ENCODE data around the gene SBF2. TPM values are rescaled to one million over a fixed set of nuclear protein-coding genes. Genes with fewer than 3 reads are reported as not detected.

Gene SBF2
- total and polyA plus RNA-seq, 2 of the 13 experiments (the other 11 are each of a cell fraction or from before 2014, with no cell fraction given): 24.0 to 45.8 TPM

DNA sequence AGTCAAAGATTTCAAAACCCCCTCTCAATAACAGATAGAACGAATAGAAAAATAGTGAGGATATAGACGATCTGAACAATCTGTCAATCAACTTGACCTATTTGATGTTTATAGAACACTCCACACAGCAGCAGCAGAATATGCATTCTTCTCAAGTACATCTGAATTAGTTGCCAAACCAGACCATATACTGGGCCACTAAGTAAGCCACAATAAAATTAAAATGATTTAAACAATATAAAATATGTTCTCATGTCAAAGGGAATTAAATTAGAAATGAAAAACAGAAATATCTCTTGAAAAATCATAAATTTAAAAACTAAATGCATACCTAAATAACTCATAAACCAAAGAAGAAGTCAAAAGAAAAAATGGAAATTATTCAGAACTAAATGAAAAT is 229.2 kb downstream of the SBF2 start:
- no peak overlapping the region for H3K9ac ChIP-seq (ENCODE audit: insufficient read depth, low read depth, low read length)
- ATAC-seq (no peak), DNase-seq (ENCODE audit: low spot score) (no peak), FAIRE-seq (no peak)
- POLR2A ChIA-PET: no interaction called here
- intact Hi-C loops (cut with micrococcal nuclease; ENCODE audit: unreplicated experiment) (no loop called here), in situ Hi-C loops (cut with HindIII; ENCODE audit: extremely low pct_ligation_motif_present, low pct_unique_long_range_greater_than_20kb) (no loop called here)
- no peak overlapping the region for H3K4me3 ChIP-seq (replicated peaks in 1 of 3; ENCODE audit: insufficient read depth in 1 of 3, low read depth in 2 of 3, low read length in 3 of 3)
- WGBS (ENCODE audit: low lambda C conversion rate): 94% methylated on average over 2 of the region's 2 CpGs
- CTCF ChIA-PET (ENCODE audit: low intra/inter-chr PET ratio, low total read pairs): no interaction called here
- no peaks in the 10 kb centered on the region for H4K20me1 ChIP-seq (ENCODE audit: insufficient read depth, low read length)
- peaks cover 6% of the 10 kb centered on the region; the same call in 1 of the 2 replicates for H3K9me3 ChIP-seq (ENCODE audit: low read length)
- no peaks in the 10 kb centered on the region for H3K36me3 ChIP-seq (replicated peaks in 1 of 2; ENCODE audit: control insufficient read depth in 1 of 2, insufficient read depth in 2 of 2, low read length in 2 of 2)
- no peak overlapping the region for H3K4me2 ChIP-seq (ENCODE audit: low read depth, low read length)
- no peak overlapping the region for H3K27ac ChIP-seq (ENCODE audit: extremely low read length, insufficient read depth, low read length)
- TF ChIP-seq, protein P1, sequence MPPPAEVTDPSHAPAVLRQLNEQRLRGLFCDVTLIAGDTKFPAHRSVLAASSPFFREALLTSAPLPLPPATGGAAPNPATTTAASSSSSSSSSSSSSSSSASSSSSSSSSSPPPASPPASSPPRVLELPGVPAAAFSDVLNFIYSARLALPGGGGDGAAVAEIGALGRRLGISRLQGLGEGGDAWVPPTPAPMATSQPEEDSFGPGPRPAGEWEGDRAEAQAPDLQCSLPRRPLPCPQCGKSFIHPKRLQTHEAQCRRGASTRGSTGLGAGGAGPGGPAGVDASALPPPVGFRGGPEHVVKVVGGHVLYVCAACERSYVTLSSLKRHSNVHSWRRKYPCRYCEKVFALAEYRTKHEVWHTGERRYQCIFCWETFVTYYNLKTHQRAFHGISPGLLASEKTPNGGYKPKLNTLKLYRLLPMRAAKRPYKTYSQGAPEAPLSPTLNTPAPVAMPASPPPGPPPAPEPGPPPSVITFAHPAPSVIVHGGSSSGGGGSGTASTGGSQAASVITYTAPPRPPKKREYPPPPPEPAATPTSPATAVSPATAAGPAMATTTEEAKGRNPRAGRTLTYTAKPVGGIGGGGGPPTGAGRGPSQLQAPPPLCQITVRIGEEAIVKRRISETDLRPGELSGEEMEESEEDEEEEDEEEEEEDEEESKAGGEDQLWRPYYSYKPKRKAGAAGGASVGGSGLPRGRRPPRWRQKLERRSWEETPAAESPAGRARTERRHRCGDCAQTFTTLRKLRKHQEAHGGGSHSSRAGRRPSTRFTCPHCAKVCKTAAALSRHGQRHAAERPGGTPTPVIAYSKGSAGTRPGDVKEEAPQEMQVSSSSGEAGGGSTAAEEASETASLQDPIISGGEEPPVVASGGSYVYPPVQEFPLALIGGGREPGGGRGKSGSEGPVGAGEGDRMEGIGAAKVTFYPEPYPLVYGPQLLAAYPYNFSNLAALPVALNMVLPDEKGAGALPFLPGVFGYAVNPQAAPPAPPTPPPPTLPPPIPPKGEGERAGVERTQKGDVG (CRISPR knock-in tag; IDR thresholded peaks at IDR 0.05; ENCODE audit: borderline replicate concordance): no peak
- no peak for TF ChIP-seq AGO1 (IDR thresholded peaks at IDR 0.05; ENCODE audit: low read depth, low read length, poor library complexity, severe bottlenecking)
- TF ChIP-seq EP300 (IDR thresholded peaks at IDR 0.05; ENCODE audit: low read depth in 2 of 2, low read length in 2 of 2): no peak
- no peak for TF ChIP-seq EP300 (CRISPR knock-in tag; IDR thresholded peaks at IDR 0.05; ENCODE audit: borderline replicate concordance)
- TF ChIP-seq TAF1 (CRISPR knock-in tag; IDR thresholded peaks at IDR 0.05): no peak
- TF ChIP-seq, protein P2, sequence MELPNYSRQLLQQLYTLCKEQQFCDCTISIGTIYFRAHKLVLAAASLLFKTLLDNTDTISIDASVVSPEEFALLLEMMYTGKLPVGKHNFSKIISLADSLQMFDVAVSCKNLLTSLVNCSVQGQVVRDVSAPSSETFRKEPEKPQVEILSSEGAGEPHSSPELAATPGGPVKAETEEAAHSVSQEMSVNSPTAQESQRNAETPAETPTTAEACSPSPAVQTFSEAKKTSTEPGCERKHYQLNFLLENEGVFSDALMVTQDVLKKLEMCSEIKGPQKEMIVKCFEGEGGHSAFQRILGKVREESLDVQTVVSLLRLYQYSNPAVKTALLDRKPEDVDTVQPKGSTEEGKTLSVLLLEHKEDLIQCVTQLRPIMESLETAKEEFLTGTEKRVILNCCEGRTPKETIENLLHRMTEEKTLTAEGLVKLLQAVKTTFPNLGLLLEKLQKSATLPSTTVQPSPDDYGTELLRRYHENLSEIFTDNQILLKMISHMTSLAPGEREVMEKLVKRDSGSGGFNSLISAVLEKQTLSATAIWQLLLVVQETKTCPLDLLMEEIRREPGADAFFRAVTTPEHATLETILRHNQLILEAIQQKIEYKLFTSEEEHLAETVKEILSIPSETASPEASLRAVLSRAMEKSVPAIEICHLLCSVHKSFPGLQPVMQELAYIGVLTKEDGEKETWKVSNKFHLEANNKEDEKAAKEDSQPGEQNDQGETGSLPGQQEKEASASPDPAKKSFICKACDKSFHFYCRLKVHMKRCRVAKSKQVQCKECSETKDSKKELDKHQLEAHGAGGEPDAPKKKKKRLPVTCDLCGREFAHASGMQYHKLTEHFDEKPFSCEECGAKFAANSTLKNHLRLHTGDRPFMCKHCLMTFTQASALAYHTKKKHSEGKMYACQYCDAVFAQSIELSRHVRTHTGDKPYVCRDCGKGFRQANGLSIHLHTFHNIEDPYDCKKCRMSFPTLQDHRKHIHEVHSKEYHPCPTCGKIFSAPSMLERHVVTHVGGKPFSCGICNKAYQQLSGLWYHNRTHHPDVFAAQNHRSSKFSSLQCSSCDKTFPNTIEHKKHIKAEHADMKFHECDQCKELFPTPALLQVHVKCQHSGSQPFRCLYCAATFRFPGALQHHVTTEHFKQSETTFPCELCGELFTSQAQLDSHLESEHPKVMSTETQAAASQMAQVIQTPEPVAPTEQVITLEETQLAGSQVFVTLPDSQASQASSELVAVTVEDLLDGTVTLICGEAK (IDR thresholded peaks at IDR 0.05): no peak
- TF ChIP-seq, protein P2 (CRISPR knock-in tag; IDR thresholded peaks at IDR 0.05): no peak
- no peak for TF ChIP-seq DR1 (CRISPR knock-in tag; IDR thresholded peaks at IDR 0.05)
- TF ChIP-seq ZNF296 (CRISPR knock-in tag; conservative IDR thresholded peaks at IDR 0.05): no peak
- no peaks in the 10 kb centered on the region for H3K27me3 ChIP-seq (ENCODE audit: control insufficient read depth in 1 of 2, insufficient read depth in 2 of 2, low read length in 2 of 2)
- H2AFZ ChIP-seq (ENCODE audit: low read length): no peak overlapping the region
- no peaks in the 10 kb centered on the region for H3K4me1 ChIP-seq (ENCODE audit: insufficient read depth, low read length)
- H3K79me2 ChIP-seq (ENCODE audit: insufficient read depth, low read length): peaks cover 3% of the 10 kb centered on the region
- BruUV-seq (replicated peaks): no TSS peak
